ENCODE data around the gene ARFGEF2.
"Not testable (repeated sequence)": the region's sequence is repeated elsewhere in the genome, so short reads cannot be mapped to it uniquely, and the experiment has no call there.

ARFGEF2 gene

GRCh38 chr20:48956052-48956451 is 34.5 kb downstream of the ARFGEF2 start:
- no peak for DNase-seq

- no peak for DNase-seq
Measured at GRCh38 chr20:48957053-48957481, 35.6 kb downstream of the ARFGEF2 start.

- DNase-seq: no peak
Measured at GRCh38 chr20:48957533-48957932, 36.0 kb downstream of the ARFGEF2 start.

GRCh38 chr20:48958743-48959142 is 37.2 kb downstream of the ARFGEF2 start:
- no peak for DNase-seq

GRCh38 chr20:48959899-48960550 is 38.5 kb downstream of the ARFGEF2 start:
- DNase-seq: no peak

GRCh38 chr20:48962421-48962820 is 40.9 kb downstream of the ARFGEF2 start:
- DNase-seq: no peak

- DNase-seq: no peak
Measured at GRCh38 chr20:48962976-48963771, 41.7 kb downstream of the ARFGEF2 start.

- DNase-seq: no peak
Measured at GRCh38 chr20:48965189-48965910, 43.8 kb downstream of the ARFGEF2 start.

- DNase-seq: no peak
Measured at GRCh38 chr20:48970681-48971365, 49.3 kb downstream of the ARFGEF2 start.

- DNase-seq: no peak
Measured at GRCh38 chr20:48971956-48972355, 50.4 kb downstream of the ARFGEF2 start.

GRCh38 chr20:48972816-48973215 is 51.3 kb downstream of the ARFGEF2 start:
- no peak for DNase-seq

- no peak for DNase-seq
Measured at GRCh38 chr20:48975955-48976354, 54.4 kb downstream of the ARFGEF2 start.

DNA sequence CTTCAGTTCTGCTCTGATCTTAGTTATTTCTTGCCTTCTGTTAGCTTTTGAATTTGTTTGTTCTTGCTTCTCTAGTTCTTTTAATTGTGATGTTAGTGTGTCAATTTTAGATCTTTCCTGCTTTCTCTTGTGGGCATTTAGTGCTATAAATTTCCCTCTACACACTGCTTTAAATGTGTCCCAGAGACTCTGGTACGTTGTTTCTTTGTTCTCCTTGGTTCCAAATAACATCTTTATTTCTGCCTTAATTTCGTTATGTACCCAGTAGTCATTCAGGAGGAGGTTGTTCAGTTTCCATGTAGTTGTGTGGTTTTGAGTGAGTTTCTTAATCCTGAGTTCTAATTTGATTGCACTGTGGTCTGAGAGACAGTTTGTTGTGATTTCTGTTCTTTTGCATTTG is 58.5 kb downstream of the ARFGEF2 start:
- not testable (repeated sequence) for DNase-seq

DNA sequence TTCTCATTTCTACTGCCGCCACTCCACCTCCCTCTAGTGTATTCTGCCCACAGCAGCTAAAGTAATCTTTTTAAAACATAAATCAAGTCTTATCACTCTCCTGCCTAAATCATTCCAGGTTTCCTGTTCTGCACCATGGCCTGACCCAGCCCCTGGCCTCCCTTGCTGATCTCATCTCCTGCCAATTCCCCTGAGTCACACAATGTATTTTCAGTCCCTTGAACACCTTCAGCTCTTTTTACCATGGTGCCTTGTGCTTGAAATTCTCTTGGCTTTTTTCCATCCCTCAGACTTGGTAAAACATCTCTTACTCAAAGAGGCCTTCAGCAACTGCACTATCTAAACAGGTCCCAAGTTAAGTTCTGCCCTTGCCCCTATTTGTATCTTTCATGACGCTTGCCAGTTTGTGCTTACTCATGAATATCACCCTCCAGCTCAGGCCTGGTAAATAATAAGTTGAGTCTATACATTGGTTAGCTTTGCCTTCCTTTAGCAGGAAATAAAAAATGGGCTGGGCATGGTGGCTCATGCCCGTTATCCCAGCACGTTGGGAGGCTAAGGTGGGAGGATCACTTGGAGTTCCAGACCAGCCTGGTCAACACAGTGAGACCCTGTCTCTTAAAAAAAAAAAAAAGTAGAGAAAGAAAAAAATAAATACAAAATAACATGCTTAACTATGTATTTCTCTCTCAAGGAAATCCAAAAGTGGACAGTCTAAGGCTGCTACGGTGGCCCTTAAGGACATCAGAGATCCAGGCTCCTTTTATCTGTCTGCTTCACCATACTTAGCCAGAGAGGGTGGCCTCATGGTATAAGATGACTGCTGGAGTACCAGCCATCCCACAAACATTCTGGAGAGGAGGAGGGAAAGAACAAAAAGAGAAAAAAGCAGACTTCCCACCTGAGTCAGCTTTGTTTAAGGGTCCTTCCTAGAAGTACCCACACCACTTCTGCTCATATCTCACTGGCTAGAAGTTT is 62.2 kb downstream of the ARFGEF2 start:
- DNase-seq: no peak

- no peak for DNase-seq
Measured at GRCh38 chr20:48984575-48985219, 63.2 kb downstream of the ARFGEF2 start.

- peak; percentile 14 to 36 for DNase-seq
Measured at GRCh38 chr20:48986899-48987298, 65.4 kb downstream of the ARFGEF2 start.

DNA sequence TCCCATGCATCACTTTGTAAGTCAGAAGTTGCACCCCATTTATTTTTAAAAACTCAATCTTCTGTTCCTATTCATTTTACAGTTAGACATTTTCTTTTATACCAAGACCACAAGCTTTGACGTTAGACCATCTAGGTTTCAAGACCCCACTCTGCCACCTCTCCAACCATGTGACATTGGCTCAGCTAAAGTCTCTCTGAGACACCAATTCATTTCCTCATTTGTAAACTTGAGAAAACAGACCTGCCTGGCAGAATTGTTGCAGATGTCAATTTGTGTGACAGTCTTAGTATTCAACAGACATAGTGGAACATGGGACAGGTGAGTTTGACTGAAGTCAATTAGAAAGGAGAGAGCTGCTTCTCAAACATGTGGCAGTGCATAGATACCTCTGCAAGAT is 69.0 kb downstream of the ARFGEF2 start:
- peak in 1 of 2 experiments; percentile 22 for DNase-seq

- DNase-seq: no peak
Measured at GRCh38 chr20:48995589-48995988, 74.1 kb downstream of the ARFGEF2 start.

GRCh38 chr20:48999890-49000870 is 78.7 kb downstream of the ARFGEF2 start:
- no peak for DNase-seq

GRCh38 chr20:49001741-49002140 is 80.2 kb downstream of the ARFGEF2 start:
- no peak for DNase-seq

Measured in Kasumi-1 (cell line).